Stimulated activated CD4-positive, alpha-beta T cell treated with anti-CD3 and anti-CD28 coated beads, TNF-alpha, amount 100 ng/mL, for 4 hours (primary cell): Measurements from ENCODE around the gene F2R.
A peak's percentile ranks its signal among the peaks of the same experiment; 100 is the strongest.
"Not testable (repeated sequence)": the region's sequence is repeated elsewhere in the genome, so short reads cannot be mapped to it uniquely, and the experiment has no call there.

Experiments
- DNase-seq, 3 experiments: peaks; one replicate each; pipeline ENCODE4 v3.0.0-alpha.2; 2020; ENCODE audit warnings: low read depth in 3 of 3

F2R gene

GRCh38 chr5:76715736-76716455 lies at the start of gene F2R:
Gene F2R, plus strand, starts transcription at chr5:76716126. Its CDS starts 182 bp downstream, at chr5:76716308.
- DNase-seq: peak in 2 of 3 experiments; percentile 3 to 36

- DNase-seq: no peak
Observed at GRCh38 chr5:76667495-76667894, 48.4 kb upstream of the F2R start.

DNA sequence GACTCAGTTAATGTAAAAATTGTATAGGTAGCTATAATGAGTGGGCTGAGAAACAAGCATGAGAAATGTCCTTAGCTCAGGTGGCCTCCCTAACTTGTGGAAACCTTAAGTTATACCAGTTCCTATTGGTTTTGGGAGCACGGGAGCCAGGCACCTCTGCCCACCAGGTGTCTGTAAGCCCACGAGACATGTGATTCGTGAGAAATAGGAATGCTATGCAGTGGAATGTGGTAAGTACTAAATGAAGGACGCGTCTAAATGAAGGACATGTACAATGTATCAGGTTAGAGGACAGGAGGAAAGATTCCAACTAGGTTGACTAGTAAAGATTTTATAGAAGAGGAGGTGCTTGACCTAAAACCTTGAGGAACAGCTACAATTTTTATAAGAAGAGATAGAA lies 46.7 kb upstream of the F2R start:
- no peak for DNase-seq

DNA sequence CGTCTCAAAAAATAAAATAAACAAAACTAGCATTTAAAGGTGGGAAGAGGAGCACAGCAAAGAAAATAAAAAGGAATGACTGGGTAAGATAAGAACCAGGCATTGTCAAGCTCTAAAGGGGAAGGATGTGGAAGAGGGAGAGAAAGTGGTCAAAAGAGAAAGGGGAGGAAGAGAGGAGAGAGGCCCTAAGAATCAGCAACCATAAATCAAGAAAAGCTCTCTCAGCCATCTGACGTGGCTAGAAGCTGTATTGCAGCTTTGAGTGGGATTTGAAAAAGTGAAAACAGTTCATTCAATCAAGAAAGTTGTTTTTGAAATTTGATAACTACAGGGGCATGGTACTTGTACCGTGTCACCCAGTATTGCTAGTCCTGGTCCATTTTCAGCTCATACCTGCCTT lies 45.4 kb upstream of the F2R start:
- no peak for DNase-seq

DNA sequence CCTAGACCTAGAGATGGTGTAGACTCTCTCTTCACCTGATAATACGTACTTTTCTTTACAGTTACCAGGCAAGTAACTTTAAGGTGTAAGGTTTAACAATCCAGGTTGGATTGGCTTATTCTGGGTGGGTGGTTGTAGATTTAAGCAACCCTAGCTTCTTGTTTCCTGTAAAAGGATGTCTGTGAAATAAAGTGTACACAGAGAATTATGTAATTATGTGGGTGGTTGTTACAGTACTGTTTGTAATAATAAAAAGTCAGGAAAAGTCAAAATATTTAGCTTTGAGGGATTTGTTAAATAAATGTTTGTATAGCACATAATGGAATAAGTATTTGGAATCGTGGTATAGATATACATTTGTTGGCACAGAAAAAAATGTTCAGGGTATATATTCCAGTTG lies 43.7 kb upstream of the F2R start:
- DNase-seq: no peak

GRCh38 chr5:76673125-76673524 lies 42.8 kb upstream of the F2R start:
- DNase-seq: no peak

DNA sequence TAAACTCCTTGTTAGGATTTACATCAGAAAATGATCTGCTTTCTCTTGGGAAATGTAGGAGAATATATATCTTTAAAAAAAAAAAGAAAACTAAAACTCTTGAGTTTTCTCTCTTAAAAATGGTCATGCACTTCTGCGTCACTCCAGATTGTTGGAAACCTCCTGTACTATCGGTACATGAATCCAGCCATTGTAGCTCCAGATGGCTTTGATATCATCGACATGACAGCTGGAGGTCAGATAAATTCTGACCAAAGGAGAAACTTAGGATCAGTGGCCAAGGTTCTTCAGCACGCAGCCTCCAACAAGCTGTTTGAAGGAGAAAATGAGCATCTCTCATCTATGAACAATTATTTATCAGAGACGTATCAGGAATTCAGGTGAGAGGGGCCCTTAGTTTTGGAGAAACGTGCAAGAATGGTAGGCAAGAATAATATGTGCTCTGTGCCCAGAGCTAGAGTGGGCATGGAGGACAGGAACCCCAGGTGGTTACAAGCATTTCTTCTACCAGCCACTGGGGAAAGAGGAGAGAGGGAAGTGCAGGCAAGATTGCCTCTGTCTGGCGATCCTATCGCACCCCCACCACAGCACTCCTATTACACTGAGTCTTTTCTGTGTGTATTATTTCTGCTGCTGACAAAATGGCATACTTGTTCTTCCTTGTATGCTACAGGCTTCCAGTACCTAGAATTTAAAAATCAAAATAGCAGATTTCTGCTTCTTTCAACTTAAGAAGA lies 41.4 kb upstream of the F2R start:
- DNase-seq: no peak

GRCh38 chr5:76675364-76675763 lies 40.6 kb upstream of the F2R start:
- DNase-seq: no peak

GRCh38 chr5:76677849-76678472 lies 38.0 kb upstream of the F2R start:
- no peak for DNase-seq

- no peak for DNase-seq
Observed at GRCh38 chr5:76679231-76679630, 36.7 kb upstream of the F2R start.

GRCh38 chr5:76680826-76681225 lies 35.1 kb upstream of the F2R start:
- not testable (repeated sequence) for DNase-seq

DNA sequence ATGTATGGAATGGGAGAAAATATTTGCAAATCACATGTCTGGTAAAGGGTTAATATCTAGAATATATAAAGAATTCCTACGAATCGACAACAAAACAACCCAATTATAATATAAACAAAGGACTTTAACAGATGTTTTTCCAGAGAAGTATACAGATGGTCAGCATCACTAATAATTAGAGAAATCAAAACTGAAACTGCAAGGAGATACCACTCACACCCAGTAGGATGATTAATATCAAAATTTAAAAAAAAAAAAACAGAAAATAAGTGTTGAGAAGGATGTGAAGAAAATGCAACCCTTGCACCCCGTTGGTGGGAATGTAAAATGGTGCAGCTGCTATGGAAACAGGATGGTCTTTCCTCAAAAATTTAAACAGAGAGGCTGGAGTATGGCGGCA lies 34.6 kb upstream of the F2R start:
- no peak for DNase-seq

DNA sequence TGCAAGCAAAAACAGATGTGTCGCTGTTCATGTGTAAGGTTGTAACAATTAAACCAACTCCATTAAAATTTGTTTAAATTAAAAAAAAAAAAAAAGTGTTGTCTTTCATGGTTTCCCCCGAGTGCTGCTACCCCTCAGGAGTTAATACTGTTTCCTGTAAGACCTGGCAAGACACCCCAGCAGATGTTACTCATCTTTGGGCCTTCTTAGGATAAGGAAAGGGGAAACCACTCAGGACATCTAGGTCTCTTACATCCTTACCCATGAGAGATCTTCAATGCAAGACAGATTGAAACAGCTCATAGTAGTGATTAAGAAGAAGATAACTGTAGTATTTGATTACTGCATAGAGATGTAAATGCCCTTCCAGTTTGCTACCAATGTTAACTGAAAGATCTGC lies 33.5 kb upstream of the F2R start:
- no peak for DNase-seq

DNA sequence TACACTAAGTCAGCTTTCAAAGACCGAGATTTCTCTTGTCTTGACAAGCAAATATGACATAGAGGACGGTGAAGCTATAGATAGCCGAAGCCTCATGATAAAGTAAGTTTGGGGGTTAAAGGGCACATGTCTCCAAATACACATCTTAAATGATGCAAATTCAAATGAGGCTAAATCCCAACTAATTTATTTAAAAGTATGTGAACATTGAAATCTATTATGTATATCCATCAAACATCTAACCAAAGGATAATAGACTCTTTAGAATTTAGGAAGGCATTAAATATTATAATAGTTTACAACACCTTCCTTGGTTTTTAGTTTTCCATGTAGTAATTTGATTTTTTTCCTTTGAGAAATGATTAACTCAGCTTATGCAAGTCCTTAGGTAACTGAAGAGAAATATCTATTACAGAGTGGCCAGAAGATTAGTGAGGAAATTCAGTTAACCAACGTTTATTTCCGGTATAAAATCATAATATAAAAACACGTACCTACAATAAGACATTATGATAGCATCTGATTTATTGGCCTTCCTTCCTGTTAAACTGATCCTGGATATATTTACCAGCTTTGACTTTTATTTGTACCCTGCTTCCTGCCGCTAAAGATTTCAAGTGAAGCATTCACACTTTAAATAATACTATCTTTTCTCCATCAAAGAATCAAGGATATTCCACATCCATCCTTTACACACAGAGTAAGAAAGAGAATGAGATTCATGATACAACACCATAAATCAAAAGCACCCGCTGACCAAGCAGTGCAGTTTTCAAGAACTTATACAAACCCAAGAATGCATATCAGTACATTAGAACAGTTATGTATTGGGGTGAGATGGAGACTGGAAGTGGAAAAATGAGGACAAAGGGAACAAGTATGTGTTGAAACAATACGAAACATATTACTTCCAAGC lies 31.9 kb upstream of the F2R start:
- DNase-seq: no peak

GRCh38 chr5:76684756-76685519 lies 31.0 kb upstream of the F2R start:
- DNase-seq: no peak

GRCh38 chr5:76685704-76686103 lies 30.2 kb upstream of the F2R start:
- no peak for DNase-seq

DNA sequence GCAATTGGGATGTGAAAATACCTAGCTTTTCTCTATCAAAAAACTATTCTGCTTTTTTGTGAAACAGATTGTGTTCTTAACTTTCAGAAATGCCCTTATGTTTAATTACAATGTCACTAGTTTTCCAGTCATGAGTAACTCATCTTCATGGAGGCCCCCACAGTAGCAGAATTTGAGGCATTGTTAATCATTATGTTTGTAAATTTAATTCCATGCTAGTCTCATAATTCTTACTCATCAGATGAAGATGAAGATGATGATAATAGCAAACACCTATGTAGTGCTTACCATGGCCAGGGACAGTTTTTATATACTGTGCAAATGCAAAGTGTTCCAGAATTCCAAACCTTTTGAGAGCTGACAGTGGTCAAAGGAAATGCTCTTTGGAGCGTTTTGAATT lies 27.7 kb upstream of the F2R start:
- no peak for DNase-seq

DNA sequence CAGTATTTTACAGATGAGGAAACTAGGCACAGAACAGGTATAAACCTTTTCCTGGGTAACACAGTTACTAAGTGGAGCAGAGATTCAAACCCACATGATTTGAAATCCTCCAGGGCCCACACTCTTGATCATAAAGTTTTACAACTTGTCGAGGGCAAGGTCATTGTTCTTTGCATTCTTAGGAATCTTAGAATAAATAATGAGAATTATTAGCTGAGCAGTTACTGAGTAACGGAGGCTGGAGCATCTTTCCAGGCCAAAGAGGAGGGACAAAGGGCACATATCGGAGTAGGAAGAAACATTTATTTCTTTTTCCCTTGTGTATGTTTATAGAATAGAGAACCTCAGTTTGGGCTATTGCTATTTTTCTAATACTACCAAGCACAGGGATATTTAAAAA lies 27.1 kb upstream of the F2R start:
- no peak for DNase-seq

GRCh38 chr5:76689321-76690036 lies 26.4 kb upstream of the F2R start:
- DNase-seq: no peak

DNA sequence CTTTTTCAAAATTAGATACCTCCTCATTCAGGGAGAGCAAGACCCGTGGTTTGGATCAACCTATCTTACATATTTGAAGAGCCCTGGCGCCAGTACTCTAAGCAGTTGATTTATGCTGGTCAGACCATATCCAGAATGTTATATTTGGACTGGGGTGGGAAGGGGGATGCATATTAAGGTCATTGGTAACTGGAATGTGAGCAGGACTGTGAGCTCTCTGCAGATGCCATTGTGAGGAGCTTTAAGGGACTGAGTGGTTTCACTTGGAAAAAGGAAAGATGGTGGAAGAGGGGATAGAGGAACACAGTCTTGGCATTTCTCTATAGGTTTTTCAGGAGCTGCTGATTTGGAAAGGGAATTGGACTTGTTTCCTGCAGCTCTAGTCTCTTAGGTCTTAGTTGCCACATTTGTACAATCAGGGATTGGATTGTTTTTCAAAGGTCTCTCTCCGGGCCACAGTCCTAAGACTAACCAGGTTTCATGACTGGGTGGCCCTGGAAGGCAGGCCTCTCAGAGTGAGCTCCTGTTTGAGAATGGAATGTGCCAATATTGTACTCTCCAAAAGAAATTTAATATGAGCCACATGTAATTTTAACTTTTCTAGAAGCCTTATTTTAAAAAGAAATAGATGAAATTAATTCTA lies 25.8 kb upstream of the F2R start:
- DNase-seq: no peak
